H1 (cell line): Measurements from ENCODE around the gene CELF4. TPM values are rescaled to one million over a fixed set of nuclear protein-coding genes. Genes with fewer than 3 reads are reported as not detected.

Source experiments
- CTCF ChIA-PET: fragments of 300-600 bp; sonication (Branson Sonifier 250); formaldehyde crosslinking; loops from one replicate; lab custom pipeline; 2021; ENCODE audit not compliant: partially characterized antibody; lab: Charles Lee
- POLR2A ChIA-PET: fragments of 300-600 bp; sonication (Branson Sonifier 250); formaldehyde crosslinking; loops from one replicate; lab custom pipeline; 2021; ENCODE audit warnings: inconsistent platforms; ENCODE audit not compliant: partially characterized antibody; lab: Charles Lee
- DNase-seq, 2 experiments: peaks; one replicate each; pipeline versions ENCODE4 v3.0.0 to v3.0.0-alpha.2; 2010 to 2022; ENCODE audit warnings: low spot score in 2 of 2, low read depth in 1 of 2, mixed read lengths in 1 of 2
- FAIRE-seq: peaks from 2 replicates; lab custom pipeline; 2011; peaks lifted over from hg19 to GRCh38; lab: Jason Lieb, UNC
- H2AFZ ChIP-seq: 2 replicates; pipeline ENCODE4 v1.8.1; 2012; ENCODE audit warnings: low read length, inconsistent platforms
- H2AK5ac ChIP-seq: 2 replicates; pipeline ENCODE4 v1.6.1; 2013; ENCODE audit warnings: low read depth, low read length
- H2BK120ac ChIP-seq: replicated peaks from 2 replicates; pipeline ENCODE3; 2013; ENCODE audit warnings: low read depth, low read length, inconsistent platforms
- H2BK12ac ChIP-seq: 2 replicates; pipeline ENCODE4 v1.6.1; 2013; ENCODE audit warnings: low read depth, low read length
- H2BK15ac ChIP-seq: 2 replicates; pipeline ENCODE4 v1.6.1; 2013; ENCODE audit warnings: low read length
- H2BK20ac ChIP-seq: 2 replicates; pipeline ENCODE4 v1.6.1; 2013; ENCODE audit warnings: low read length
- H2BK5ac ChIP-seq: 2 replicates; pipeline ENCODE4 v1.6.1; 2013; ENCODE audit warnings: low read depth, low read length
- H3K14ac ChIP-seq: 2 replicates; pipeline ENCODE4 v1.6.1; 2013; ENCODE audit warnings: inconsistent platforms; ENCODE audit not compliant: insufficient read length
- H3K18ac ChIP-seq: 2 replicates; pipeline ENCODE4 v1.6.1; 2013; ENCODE audit warnings: low read length; ENCODE audit errors: extremely low read depth
- H3K23ac ChIP-seq: 2 replicates; pipeline ENCODE4 v1.6.1; 2013; ENCODE audit warnings: inconsistent platforms; ENCODE audit not compliant: insufficient read length
- H3K23me2 ChIP-seq: 2 replicates; pipeline ENCODE4 v1.6.1; 2013; ENCODE audit warnings: low read depth, low read length
- H3K27ac ChIP-seq: 2 replicates; pipeline ENCODE4 v1.6.1; 2011; ENCODE audit warnings: low read depth, low read length, inconsistent platforms
- H3K27me3 ChIP-seq, 4 experiments: replicated peaks in 1 of 4; 1 replicate in 1 of 4; 2 replicates in 3 of 4; pipeline versions ENCODE4 v1.6.1 to v1.8.1; 2011 to 2013; ENCODE audit warnings: low read length in 3 of 4, mild to moderate bottlenecking in 3 of 4, inconsistent platforms in 2 of 4, mixed read lengths in 2 of 4, moderate library complexity in 1 of 4; ENCODE audit not compliant: control insufficient read depth in 3 of 4, insufficient read depth in 3 of 4; ENCODE audit errors: extremely low read depth in 1 of 4
- H3K36me3 ChIP-seq, 4 experiments: 2 replicates each; pipeline versions ENCODE4 v1.6.1 to v1.8.1; 2011 to 2013; ENCODE audit warnings: mild to moderate bottlenecking in 4 of 4, low read length in 3 of 4, moderate library complexity in 2 of 4, control low read depth in 1 of 4, inconsistent platforms in 1 of 4; ENCODE audit not compliant: insufficient read depth in 4 of 4, control insufficient read depth in 2 of 4
- H3K4ac ChIP-seq: replicated peaks from 2 replicates; pipeline ENCODE3; 2013; ENCODE audit warnings: low read length, low read depth, mixed read lengths, inconsistent platforms; ENCODE audit not compliant: insufficient read length
- H3K4me1 ChIP-seq, 4 experiments: replicated peaks in 1 of 4; 1 replicate in 1 of 4; 2 replicates in 3 of 4; pipeline versions ENCODE4 v1.6.1 to v1.8.1; 2011 to 2013; ENCODE audit warnings: low read length in 3 of 4, inconsistent platforms in 2 of 4, mixed read lengths in 1 of 4; ENCODE audit not compliant: insufficient read depth in 4 of 4, control insufficient read depth in 3 of 4
- H3K4me2 ChIP-seq, 2 experiments: 2 replicates each; pipeline versions ENCODE4 v1.6.1 to v1.8.1; 2011 to 2013; ENCODE audit warnings: low read depth in 2 of 2, low read length in 2 of 2, control low read depth in 1 of 2, inconsistent platforms in 1 of 2, mild to moderate bottlenecking in 1 of 2; ENCODE audit not compliant: insufficient read depth in 1 of 2
- H3K4me3 ChIP-seq, 4 experiments: fragments of 200-600, 300-600 bp in 1 of 4; sonication (generic), shearing (Covaris generic), sonication (Bioruptor Twin) in 1 of 4; 2 replicates each; pipeline versions ENCODE4 v1.5.1 to v1.8.1; 2011 to 2016; ENCODE audit warnings: low read length in 4 of 4, low read depth in 3 of 4, control low read depth in 2 of 4, inconsistent platforms in 2 of 4, mild to moderate bottlenecking in 2 of 4, mixed read lengths in 1 of 4, moderate library complexity in 1 of 4; ENCODE audit not compliant: insufficient read depth in 2 of 4; ENCODE audit errors: extremely low read depth in 1 of 4
- H3K56ac ChIP-seq: replicated peaks from 2 replicates; pipeline ENCODE3; 2013; ENCODE audit warnings: low read depth, mild to moderate bottlenecking, mixed read lengths, low read length, inconsistent platforms; ENCODE audit not compliant: insufficient read length
- H3K79me1 ChIP-seq: 2 replicates; pipeline ENCODE4 v1.6.1; 2013; ENCODE audit warnings: low read depth, low read length, control low read depth
- H3K79me2 ChIP-seq, 2 experiments: 2 replicates each; pipeline versions ENCODE4 v1.6.1 to v1.8.1; 2012 to 2013; ENCODE audit warnings: low read length in 2 of 2, mild to moderate bottlenecking in 2 of 2, inconsistent platforms in 1 of 2; ENCODE audit not compliant: insufficient read depth in 2 of 2, control insufficient read depth in 1 of 2
- H3K9ac ChIP-seq, 4 experiments: replicated peaks in 1 of 4; 1 replicate in 1 of 4; 2 replicates in 3 of 4; pipeline versions ENCODE4 v1.6.1 to v1.8.1; 2011 to 2013; ENCODE audit warnings: low read depth in 3 of 4, low read length in 3 of 4, control low read depth in 2 of 4, mild to moderate bottlenecking in 2 of 4, moderate library complexity in 2 of 4, inconsistent platforms in 1 of 4; ENCODE audit errors: extremely low read depth in 1 of 4
- H3K9me3 ChIP-seq, 2 experiments: 2 replicates each; pipeline versions ENCODE4 v1.6.1 to v1.8.1; 2012 to 2013; ENCODE audit warnings: mild to moderate bottlenecking in 2 of 2, moderate library complexity in 2 of 2, control low read depth in 1 of 2, inconsistent platforms in 1 of 2, low read depth in 1 of 2, low read length in 1 of 2, mixed read lengths in 1 of 2; ENCODE audit not compliant: insufficient read depth in 2 of 2
- H4K20me1 ChIP-seq, 2 experiments: replicated peaks in 1 of 2; 2 replicates each; pipeline versions ENCODE3 to v1.8.1; 2011 to 2013; ENCODE audit warnings: inconsistent platforms in 2 of 2, low read length in 2 of 2, mild to moderate bottlenecking in 1 of 2; ENCODE audit not compliant: insufficient read depth in 2 of 2, control insufficient read depth in 1 of 2
- H4K5ac ChIP-seq: 2 replicates; pipeline ENCODE4 v1.6.1; 2013; ENCODE audit warnings: low read length, low read depth, mixed read lengths, inconsistent platforms; ENCODE audit not compliant: insufficient read length
- H4K8ac ChIP-seq: 2 replicates; pipeline ENCODE4 v1.8.0; 2013; ENCODE audit warnings: mild to moderate bottlenecking, moderate library complexity, low read length, inconsistent platforms; ENCODE audit not compliant: insufficient read depth; ENCODE audit errors: extremely low read depth
- H4K91ac ChIP-seq: replicated peaks from 2 replicates; pipeline ENCODE3; 2013; ENCODE audit warnings: low read length, mixed read lengths, inconsistent platforms; ENCODE audit not compliant: insufficient read length
- BACH1 ChIP-seq: IDR thresholded peaks from 2 replicates; pipeline ENCODE4 v1.6.1; 2012; ENCODE audit warnings: low read length, improper control_type of control experiment
- CEBPB ChIP-seq: IDR thresholded peaks from 2 replicates; pipeline ENCODE4 v1.6.1; 2012; ENCODE audit warnings: low read depth, low read length
- CHD1 ChIP-seq: IDR thresholded peaks from 2 replicates; pipeline ENCODE4 v1.6.1; 2012; ENCODE audit warnings: low read depth, low read length, improper control_type of control experiment
- CTBP2 ChIP-seq: IDR thresholded peaks from 2 replicates; pipeline ENCODE4 v1.7.0; 2011; ENCODE audit warnings: borderline replicate concordance, mild to moderate bottlenecking, moderate library complexity, mixed read lengths, low read length; ENCODE audit not compliant: insufficient read depth, insufficient read length
- NRF1 ChIP-seq: IDR thresholded peaks from 2 replicates; pipeline ENCODE4 v1.6.1; 2011; ENCODE audit warnings: mild to moderate bottlenecking, low read depth, low read length, improper control_type of control experiment
- SIN3A ChIP-seq, 2 experiments: IDR thresholded peaks in 1 of 2; conservative IDR thresholded peaks in 1 of 2; 2 replicates each; pipeline ENCODE4 v1.6.1; 2011 to 2012; ENCODE audit warnings: low read length in 2 of 2, improper control_type of control experiment in 1 of 2, low read depth in 1 of 2, mild to moderate bottlenecking in 1 of 2
- SP1 ChIP-seq: IDR thresholded peaks from 2 replicates; pipeline ENCODE4 v1.6.1; 2011; ENCODE audit warnings: low read depth, low read length
- USF2 ChIP-seq: IDR thresholded peaks from 2 replicates; pipeline ENCODE4 v1.6.1; 2011; ENCODE audit warnings: low read length, improper control_type of control experiment
- WGBS, 2 experiments: shearing (Covaris generic) in 1 of 2; methylation state at CpG; one replicate each; pipeline versions ENCODE4 v1.1.6 to v1.1.7; 2013 to 2015; ENCODE audit warnings: low lambda C conversion rate in 2 of 2, mixed read lengths in 2 of 2, inconsistent platforms in 1 of 2, low coverage in 1 of 2, missing lambda C conversion rate in 1 of 2; ENCODE audit not compliant: insufficient replicate concordance in 2 of 2, insufficient coverage in 1 of 2, insufficient read length in 1 of 2; ENCODE audit errors: extremely low coverage in 1 of 2, missing lambda C conversion rate in 1 of 2; 5-methylcytosine and 5-hydroxymethylcytosine counted together
- polyA plus RNA-seq, 7 experiments: library from polyadenylated mRNA; depleted of rRNA in 3 of 7; stranded (reverse) in 5 of 7; unstranded in 2 of 7; fragments of >200 nt in 5 of 7; fragments of 200-250 nt in 2 of 7; gene quantifications; 1 replicate in 5 of 7; 2 replicates in 1 of 7; 4 replicates in 1 of 7; pipeline versions ENCODE4 v1.2.1 to v1.2.3, GENCODE V29; 2011 to 2013; ENCODE audit warnings: missing spikeins in 2 of 7, mixed read lengths in 2 of 7
- total RNA-seq: library from RNA; stranded (reverse); fragmentation: NEBNext Ultra II Directional; extraction: Animal tissue kit (Norgen Biotek cat#: 25700); gene quantifications from 2 replicates; pipeline ENCODE4 v1.2.1, GENCODE V29; 2021

Gene CELF4
- total and polyA plus RNA-seq, 2 of the 8 experiments (the other 6 are each of a cell fraction or from before 2014, with no cell fraction given) = 1.6 to 3.4 TPM

- Histone ChIP-seq H4K91ac (no peak overlapping the region), H2AK5ac (no peak overlapping the region), H3K56ac (no peak overlapping the region), H3K4me3 (no peak overlapping the region), H3K18ac (no peak overlapping the region), H3K27ac (no peak overlapping the region), H2AFZ (no peak overlapping the region), H3K79me2 (no peaks in the 10 kb centered on the region), H3K27me3 (no peaks in the 10 kb centered on the region; a peak in 1 of 7 replicates), H3K36me3 (no peaks in the 10 kb centered on the region), H3K4me1 (peaks cover 0 to 5% (median 2%) of the 10 kb centered on the region in 4 experiments; a peak in 3 of 7 replicates), H4K5ac (no peak overlapping the region), H2BK20ac (no peak overlapping the region), H4K20me1 (no peaks in the 10 kb centered on the region), H3K14ac (no peak overlapping the region), H2BK12ac (no peak overlapping the region), H3K79me1 (no peaks in the 10 kb centered on the region), H4K8ac (no peak overlapping the region), H3K23me2 (no peaks in the 10 kb centered on the region), H2BK120ac (no peak overlapping the region), H3K4ac (no peak overlapping the region), H3K4me2 (no peak overlapping the region), H3K9me3 (no peaks in the 10 kb centered on the region), H3K9ac (no peak overlapping the region), H2BK15ac (no peak overlapping the region), H3K23ac (no peak overlapping the region), H2BK5ac (no peak overlapping the region)
- WGBS, 2 experiments = 86% methylated on average over 6 of the region's 7 CpGs; no CpG with 5 or more reads in 1 of the 2 experiments
- CTCF ChIA-PET = interaction anchor here (0.8 to 13.4 kb wide), 10 partner anchors 20 to 116 kb away, joined by 3 to 144 read pairs (median 4); no protein-coding TSS in a partner anchor
- DNase-seq (no peak), FAIRE-seq (no peak)
- POLR2A ChIA-PET = interaction anchor here (0.9 kb wide), 1 partner anchor 10 kb away, joined by 5 read pairs; no protein-coding TSS in a partner anchor
- TF ChIP-seq SP1 (no peak), BACH1 (no peak), SIN3A (conservative IDR thresholded peaks at IDR 0.05 in 1 of 2, IDR thresholded peaks at IDR 0.05 in 1 of 2; ENCODE audit: low read depth in 1 of 2, low read length in 2 of 2) (no peak), CHD1 (no peak), CEBPB (no peak), NRF1 (no peak), USF2 (no peak), CTBP2 (no peak)
These were observed 127.0 kb downstream of the CELF4 start for GRCh38 chr18:37438417-37439180.
